ENCODE measurements around the gene ABCC9. TPM values are rescaled to one million over a fixed set of nuclear protein-coding genes. Genes with fewer than 3 reads are reported as not detected.

The ABCC9 gene
- not detected in 2 replicates for total RNA-seq (2021)
- long read RNA-seq = 0 reads

DNA sequence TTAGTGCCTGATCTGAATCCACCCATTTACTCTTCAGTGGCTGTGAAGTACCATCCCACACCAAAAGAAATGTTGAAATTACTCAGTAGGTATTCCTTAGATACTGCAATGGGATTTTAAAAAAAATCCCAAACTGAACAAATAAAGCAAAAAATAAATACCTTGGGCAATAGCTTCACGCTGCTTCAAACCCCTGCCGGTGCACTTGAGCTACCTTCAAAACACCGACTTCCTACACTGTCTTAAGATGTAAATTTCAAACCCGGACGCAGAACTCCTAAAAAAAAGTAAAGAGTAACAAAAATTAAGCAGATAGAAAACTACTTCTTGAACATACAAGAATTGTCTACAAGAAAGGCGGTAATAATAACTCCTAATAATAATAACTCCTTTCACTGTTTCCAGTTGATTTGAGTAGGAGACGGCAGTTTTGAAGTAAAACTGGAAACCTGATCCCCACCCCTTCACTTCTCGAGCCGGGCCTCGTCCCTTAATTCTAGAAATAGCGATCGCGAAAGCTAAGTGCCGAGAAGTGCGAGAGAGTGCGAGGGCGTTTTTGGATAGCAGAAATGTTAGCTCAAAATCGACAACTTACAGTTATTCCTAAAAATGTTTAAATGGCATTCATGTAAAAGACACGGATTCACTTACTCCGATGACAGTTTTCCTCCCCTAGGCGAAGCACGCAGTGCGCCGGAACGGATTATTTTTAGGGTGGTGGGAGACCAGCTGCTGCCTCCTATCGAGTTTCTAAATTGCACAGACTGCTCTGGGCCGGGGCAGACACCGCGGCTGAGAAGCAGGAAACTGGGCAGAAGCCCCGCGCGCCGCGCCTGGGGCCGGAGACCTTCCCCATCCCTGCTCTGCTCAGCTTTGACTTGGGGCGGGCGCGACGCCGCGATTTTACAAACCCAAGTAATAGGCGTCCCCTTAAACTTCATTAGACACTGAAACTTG lies at the start of gene ABCC9:
ABCC9 (minus strand) TSS at position 878 of the 957 bp plus-strand sequence. CDS start 4,752 bp downstream, outside the sequence.
- Histone ChIP-seq H3K56ac (ENCODE audit: insufficient read length, low read depth, low read length) (no peak within 1 kb of the TSS), H3K4me2 (ENCODE audit: insufficient read depth, insufficient read length, low read length) (peak within 1 kb of the TSS; percentile 95), H2AFZ (ENCODE audit: low read length) (peak within 1 kb of the TSS; percentile 52), H2BK5ac (ENCODE audit: insufficient read length, low read length) (no peak within 1 kb of the TSS), H3K14ac (ENCODE audit: insufficient read depth, low read length) (0 out of 2 replicates have a peak within 1 kb of the TSS, but pooled peaks have one; percentile 78), H3K9me3 (ENCODE audit: control insufficient read depth, low read depth, low read length) (no peaks in the 10 kb centered on the region), H2BK20ac (ENCODE audit: low read depth, low read length, poor library complexity, severe bottlenecking) (no peak within 1 kb of the TSS), H2BK15ac (ENCODE audit: low read depth, low read length) (no peak within 1 kb of the TSS), H3T11ph (ENCODE audit: low read length) (no peak within 1 kb of the TSS), H4K8ac (replicated peaks; ENCODE audit: insufficient read length, low read depth, low read length) (no peak within 1 kb of the TSS), H3K79me1 (ENCODE audit: insufficient read depth, low read depth, low read length, poor library complexity, severe bottlenecking) (no peaks in the 10 kb centered on the region), H4K91ac (ENCODE audit: insufficient read length, low read depth, low read length) (no peak within 1 kb of the TSS), H4K20me1 (ENCODE audit: control insufficient read depth, insufficient read depth, insufficient read length) (no peaks in the 10 kb centered on the region), H3K9ac (ENCODE audit: extremely low read depth, insufficient read length, low read length) (no peak within 1 kb of the TSS), H3K4me1 (ENCODE audit: insufficient read depth, low read length) (no peaks in the 10 kb centered on the region), H3K23ac (ENCODE audit: insufficient read length, low read depth, low read length) (no peak within 1 kb of the TSS), H2BK12ac (ENCODE audit: insufficient read length, low read depth, low read length) (no peak within 1 kb of the TSS), H3K18ac (ENCODE audit: insufficient read length, low read depth, low read length) (no peak within 1 kb of the TSS), H2BK120ac (ENCODE audit: low read depth, low read length, poor library complexity, severe bottlenecking) (no peak within 1 kb of the TSS), H2AK5ac (ENCODE audit: insufficient read length, low read length) (no peak within 1 kb of the TSS), H3K27me3 (ENCODE audit: insufficient read depth, low read length) (peaks cover 12% of the 10 kb centered on the region; the same call in 1 of the 2 replicates), H3K4ac (ENCODE audit: low read depth, low read length) (no peak within 1 kb of the TSS), H4K5ac (ENCODE audit: insufficient read length, low read depth, low read length) (no peak within 1 kb of the TSS), H3K27ac (ENCODE audit: insufficient read length, low read depth, low read length) (no peak within 1 kb of the TSS), H3K23me2 (ENCODE audit: insufficient read length, low read depth, low read length, poor library complexity, severe bottlenecking) (peaks cover 15% of the 10 kb centered on the region), H3K79me2 (ENCODE audit: insufficient read depth, low read length) (no peaks in the 10 kb centered on the region)
- Mint-ChIP-seq H3K4me3 (peak within 1 kb of the TSS; percentile 56 to 88), H3K4me1 (peaks cover 14 to 17% of the 10 kb centered on the region in 2 experiments), H3K27ac (no peak within 1 kb of the TSS), H3K9me3 (no peaks in the 10 kb centered on the region), H3K36me3 (ENCODE audit: insufficient read depth in 1 of 3, low read depth in 3 of 3) (no peaks in the 10 kb centered on the region), H3K27me3 (ENCODE audit: low read depth) (peaks cover 78% of the 10 kb centered on the region)
- WGBS (ENCODE audit: extremely low coverage, insufficient read length, low lambda C conversion rate) = no CpG with 5 or more reads among the region's 42 CpGs
- TF ChIP-seq, protein P1, sequence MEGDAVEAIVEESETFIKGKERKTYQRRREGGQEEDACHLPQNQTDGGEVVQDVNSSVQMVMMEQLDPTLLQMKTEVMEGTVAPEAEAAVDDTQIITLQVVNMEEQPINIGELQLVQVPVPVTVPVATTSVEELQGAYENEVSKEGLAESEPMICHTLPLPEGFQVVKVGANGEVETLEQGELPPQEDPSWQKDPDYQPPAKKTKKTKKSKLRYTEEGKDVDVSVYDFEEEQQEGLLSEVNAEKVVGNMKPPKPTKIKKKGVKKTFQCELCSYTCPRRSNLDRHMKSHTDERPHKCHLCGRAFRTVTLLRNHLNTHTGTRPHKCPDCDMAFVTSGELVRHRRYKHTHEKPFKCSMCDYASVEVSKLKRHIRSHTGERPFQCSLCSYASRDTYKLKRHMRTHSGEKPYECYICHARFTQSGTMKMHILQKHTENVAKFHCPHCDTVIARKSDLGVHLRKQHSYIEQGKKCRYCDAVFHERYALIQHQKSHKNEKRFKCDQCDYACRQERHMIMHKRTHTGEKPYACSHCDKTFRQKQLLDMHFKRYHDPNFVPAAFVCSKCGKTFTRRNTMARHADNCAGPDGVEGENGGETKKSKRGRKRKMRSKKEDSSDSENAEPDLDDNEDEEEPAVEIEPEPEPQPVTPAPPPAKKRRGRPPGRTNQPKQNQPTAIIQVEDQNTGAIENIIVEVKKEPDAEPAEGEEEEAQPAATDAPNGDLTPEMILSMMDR (conservative IDR thresholded peaks at IDR 0.05) = no peak
- DNase-seq = peak; percentile 69

Measured in H9 (cell line).